Rectal smooth muscle tissue (tissue), 1 donor: ENCODE measurements around the gene MROH7.

Experiments used
- H3K27ac ChIP-seq: one replicate; pipeline ENCODE4 v1.7.0; 2013; ENCODE audit warnings: low read depth, low read length, inconsistent platforms
- H3K27me3 ChIP-seq: one replicate; pipeline ENCODE4 v1.7.0; 2013; ENCODE audit warnings: low read length; ENCODE audit not compliant: control insufficient read depth, insufficient read depth
- H3K36me3 ChIP-seq: one replicate; pipeline ENCODE4 v1.7.0; 2013; ENCODE audit warnings: low read length; ENCODE audit not compliant: control insufficient read depth, insufficient read depth
- H3K4me1 ChIP-seq: one replicate; pipeline ENCODE4 v1.7.0; 2013; ENCODE audit warnings: low read length; ENCODE audit not compliant: control insufficient read depth, insufficient read depth
- H3K4me3 ChIP-seq: one replicate; pipeline ENCODE4 v1.7.0; 2013; ENCODE audit warnings: low read length
- H3K9ac ChIP-seq: one replicate; pipeline ENCODE4 v1.7.0; 2013; ENCODE audit warnings: low read length

Gene MROH7

DNA sequence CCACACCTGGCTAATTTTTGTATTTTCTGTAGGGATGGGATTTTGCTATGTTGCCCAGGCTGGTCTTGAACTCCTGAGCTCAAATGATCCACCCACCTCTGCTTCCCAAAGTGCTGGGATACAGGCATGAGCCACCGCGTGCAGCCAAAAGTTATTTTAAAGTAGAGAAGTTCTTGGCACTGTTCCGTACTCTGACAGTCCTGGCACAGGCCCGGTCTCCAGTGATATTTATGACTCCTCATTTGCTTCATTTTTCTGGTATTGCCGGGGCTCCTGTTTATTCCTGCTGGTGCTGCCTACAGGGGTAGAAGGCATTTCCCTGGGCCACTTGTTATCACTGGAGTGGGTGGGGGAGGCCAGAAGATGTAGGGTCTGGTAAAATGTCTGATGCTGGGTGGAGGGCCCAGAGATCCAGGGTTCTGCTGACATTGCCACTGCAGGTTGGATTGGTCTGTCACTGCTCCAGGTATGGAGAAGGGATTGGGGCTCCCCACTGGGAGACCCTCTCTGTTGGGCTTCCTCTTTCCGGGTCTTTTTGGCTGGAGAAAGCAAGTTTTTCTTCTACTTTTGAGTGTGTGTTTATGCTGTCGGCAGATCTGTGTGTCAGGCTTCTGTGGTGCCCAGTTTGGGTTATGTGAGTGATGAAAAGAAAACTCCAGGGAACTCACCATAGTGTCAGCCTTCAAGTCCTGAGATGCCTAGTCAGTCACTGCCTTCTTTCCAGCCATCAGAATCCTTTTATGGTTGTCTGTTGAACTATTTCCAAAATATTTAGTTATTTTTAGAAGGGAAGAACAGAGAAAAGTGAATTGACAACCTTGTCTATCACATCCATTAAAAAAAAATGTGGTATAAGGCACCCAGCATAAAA is 4.5 kb downstream of the MROH7 start:
- no peak overlapping the region for H3K9ac ChIP-seq
- H3K4me1 ChIP-seq = peaks cover 5% of the 10 kb centered on the region
- H3K4me3 ChIP-seq = no peak overlapping the region
- H3K27me3 ChIP-seq = no peaks in the 10 kb centered on the region
- no peak overlapping the region for H3K27ac ChIP-seq
- H3K36me3 ChIP-seq = no peaks in the 10 kb centered on the region

DNA sequence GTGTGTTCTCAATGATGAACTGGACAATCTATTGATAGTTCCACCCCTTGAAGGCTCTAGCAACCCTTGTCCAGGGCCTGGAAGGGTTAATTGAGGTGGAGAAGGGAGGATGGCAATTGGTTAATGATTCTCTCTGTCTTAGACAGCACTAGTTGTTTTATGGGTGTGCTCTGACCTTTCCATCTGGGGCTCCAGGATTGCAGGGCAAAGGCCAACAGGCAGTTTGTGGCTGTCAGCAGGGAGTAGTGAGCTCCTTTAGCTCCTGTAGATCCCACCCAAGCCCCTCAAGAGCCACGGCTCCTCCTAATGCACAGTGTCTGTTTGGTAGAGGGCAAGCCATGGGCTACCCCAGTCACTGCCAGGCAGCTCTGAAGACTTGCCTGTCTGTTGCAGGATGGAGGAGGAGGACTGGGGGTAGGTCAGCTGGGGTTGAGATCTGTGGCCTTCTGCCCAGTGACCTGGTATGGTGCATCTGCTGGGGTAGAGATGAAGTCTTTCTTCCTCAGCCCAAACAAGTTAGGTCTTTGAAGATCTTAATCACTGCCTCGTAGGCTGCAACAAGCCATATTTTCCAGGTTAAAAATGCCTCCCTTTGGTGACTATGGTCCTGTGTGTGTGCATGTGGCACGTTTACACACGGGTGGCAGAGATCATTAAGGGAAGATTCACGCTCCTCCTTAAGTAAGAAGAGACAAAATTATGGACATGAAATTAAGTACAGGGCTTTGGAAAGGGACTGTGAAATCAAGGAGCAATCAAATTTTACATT is 7.7 kb downstream of the MROH7 start:
- H3K4me1 ChIP-seq = peaks cover 5% of the 10 kb centered on the region
- no peaks in the 10 kb centered on the region for H3K27me3 ChIP-seq
- no peak overlapping the region for H3K27ac ChIP-seq
- peak overlapping the region; percentile 12 for H3K4me3 ChIP-seq
- no peaks in the 10 kb centered on the region for H3K36me3 ChIP-seq
- H3K9ac ChIP-seq = no peak overlapping the region

- Histone ChIP-seq H3K27ac (no peak overlapping the region), H3K4me3 (no peak overlapping the region), H3K4me1 (peaks cover 5% of the 10 kb centered on the region), H3K27me3 (no peaks in the 10 kb centered on the region), H3K9ac (no peak overlapping the region), H3K36me3 (no peaks in the 10 kb centered on the region)
Measured at GRCh38 chr1:54649921-54650320, 8.3 kb downstream of the MROH7 start.

GRCh38 chr1:54650417-54650816 is 8.8 kb downstream of the MROH7 start:
- Histone ChIP-seq H3K9ac (no peak overlapping the region), H3K4me1 (peaks cover 5% of the 10 kb centered on the region), H3K27ac (no peak overlapping the region), H3K27me3 (no peaks in the 10 kb centered on the region), H3K36me3 (no peaks in the 10 kb centered on the region), H3K4me3 (no peak overlapping the region)

GRCh38 chr1:54651608-54652007 is 10.0 kb downstream of the MROH7 start:
- H3K4me1 ChIP-seq = no peaks in the 10 kb centered on the region
- H3K27me3 ChIP-seq = no peaks in the 10 kb centered on the region
- H3K27ac ChIP-seq = no peak overlapping the region
- no peaks in the 10 kb centered on the region for H3K36me3 ChIP-seq
- no peak overlapping the region for H3K9ac ChIP-seq
- H3K4me3 ChIP-seq = no peak overlapping the region

DNA sequence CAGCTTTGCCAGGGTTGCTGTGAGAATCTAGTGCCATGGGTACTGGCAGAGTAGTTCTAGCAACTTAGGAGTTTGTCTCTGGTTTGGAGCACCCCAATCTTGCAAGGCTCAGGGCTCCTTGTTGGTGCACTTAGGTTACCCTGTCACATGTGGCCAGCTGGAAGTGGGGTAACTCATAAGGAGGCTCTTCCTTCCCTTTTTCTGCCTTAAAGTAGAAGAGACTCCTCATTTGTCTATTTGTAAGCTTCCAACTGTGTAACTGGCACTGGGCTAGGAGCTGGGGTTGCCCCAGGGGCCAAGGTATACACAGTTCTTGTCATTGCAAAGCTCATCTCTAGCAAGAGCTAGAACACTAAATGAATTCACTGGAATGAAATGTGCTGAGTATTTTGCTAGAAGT is 10.6 kb downstream of the MROH7 start:
- no peak overlapping the region for H3K4me3 ChIP-seq
- H3K36me3 ChIP-seq = no peaks in the 10 kb centered on the region
- H3K9ac ChIP-seq = no peak overlapping the region
- no peaks in the 10 kb centered on the region for H3K4me1 ChIP-seq
- no peak overlapping the region for H3K27ac ChIP-seq
- no peaks in the 10 kb centered on the region for H3K27me3 ChIP-seq

GRCh38 chr1:54653036-54653435 is 11.4 kb downstream of the MROH7 start:
- Histone ChIP-seq H3K9ac (no peak overlapping the region), H3K27me3 (no peaks in the 10 kb centered on the region), H3K4me3 (no peak overlapping the region)

GRCh38 chr1:54658164-54658913 is 16.8 kb downstream of the MROH7 start:
- H3K36me3 ChIP-seq = no peaks in the 10 kb centered on the region
- no peak overlapping the region for H3K9ac ChIP-seq
- H3K27ac ChIP-seq = no peak overlapping the region
- H3K4me3 ChIP-seq = no peak overlapping the region
- H3K4me1 ChIP-seq = no peaks in the 10 kb centered on the region
- no peaks in the 10 kb centered on the region for H3K27me3 ChIP-seq

More at GRCh38 chr1:54653036-54653435, 11.4 kb downstream of the MROH7 start:
- no peaks in the 10 kb centered on the region for H3K36me3 ChIP-seq
- H3K27ac ChIP-seq = no peak overlapping the region
- H3K4me1 ChIP-seq = no peaks in the 10 kb centered on the region

GRCh38 chr1:54663725-54664124 is 22.1 kb downstream of the MROH7 start:
- no peaks in the 10 kb centered on the region for H3K4me1 ChIP-seq
- H3K36me3 ChIP-seq = peaks cover 3% of the 10 kb centered on the region

GRCh38 chr1:54664364-54664763 is 22.8 kb downstream of the MROH7 start:
- Histone ChIP-seq H3K4me1 (no peaks in the 10 kb centered on the region), H3K27ac (no peak overlapping the region), H3K36me3 (peaks cover 3% of the 10 kb centered on the region), H3K27me3 (no peaks in the 10 kb centered on the region), H3K9ac (no peak overlapping the region), H3K4me3 (no peak overlapping the region)

More at GRCh38 chr1:54663725-54664124, 22.1 kb downstream of the MROH7 start:
- Histone ChIP-seq H3K4me3 (no peak overlapping the region), H3K27me3 (no peaks in the 10 kb centered on the region), H3K27ac (no peak overlapping the region), H3K9ac (no peak overlapping the region)

DNA sequence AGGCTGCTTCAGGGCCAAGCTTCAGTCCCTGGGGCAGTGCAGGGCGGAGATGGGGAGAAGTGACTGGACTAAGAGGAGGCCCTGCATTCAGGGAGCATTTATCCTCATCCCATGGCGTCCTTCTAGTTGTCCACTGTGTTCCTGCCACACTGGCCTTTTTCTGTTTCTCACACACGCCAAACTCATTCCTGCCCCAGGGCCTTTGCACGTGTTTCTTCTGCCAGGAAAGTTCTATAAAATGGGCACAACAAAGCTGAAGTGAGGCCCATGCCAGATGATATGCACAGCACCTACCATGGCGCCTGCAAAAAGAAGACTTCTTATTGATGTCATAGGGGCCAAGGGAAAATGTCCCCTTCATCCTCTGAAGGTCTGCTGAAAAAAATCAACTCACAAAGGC is 24.3 kb downstream of the MROH7 start:
- Histone ChIP-seq H3K27ac (no peak overlapping the region), H3K9ac (no peak overlapping the region), H3K36me3 (peaks cover 3% of the 10 kb centered on the region), H3K4me3 (no peak overlapping the region), H3K4me1 (no peaks in the 10 kb centered on the region), H3K27me3 (no peaks in the 10 kb centered on the region)

GRCh38 chr1:54666333-54666732 is 24.7 kb downstream of the MROH7 start:
- Histone ChIP-seq H3K4me3 (no peak overlapping the region), H3K4me1 (no peaks in the 10 kb centered on the region), H3K27me3 (no peaks in the 10 kb centered on the region), H3K9ac (no peak overlapping the region), H3K36me3 (peaks cover 3% of the 10 kb centered on the region), H3K27ac (no peak overlapping the region)
